Fibroblast of lung (primary cell): Measurements from ENCODE around the gene DPH6.

Source experiments
- CTCF ChIP-seq, 2 donors: IDR thresholded peaks in 1 of 2; conservative IDR thresholded peaks in 1 of 2; 1 replicate in 1 of 2; 2 replicates in 1 of 2; pipeline ENCODE4 v1.5.1; 2011 to 2012; ENCODE audit warnings: low read length in 2 of 2, control low read depth in 1 of 2, inconsistent platforms in 1 of 2, low read depth in 1 of 2, mild to moderate bottlenecking in 1 of 2
- EZH2 ChIP-seq: IDR thresholded peaks from 2 replicates; pipeline ENCODE4 v1.5.1; 2012; ENCODE audit warnings: low read length, control low read depth, mild to moderate bottlenecking; ENCODE audit errors: missing control alignments

DNA sequence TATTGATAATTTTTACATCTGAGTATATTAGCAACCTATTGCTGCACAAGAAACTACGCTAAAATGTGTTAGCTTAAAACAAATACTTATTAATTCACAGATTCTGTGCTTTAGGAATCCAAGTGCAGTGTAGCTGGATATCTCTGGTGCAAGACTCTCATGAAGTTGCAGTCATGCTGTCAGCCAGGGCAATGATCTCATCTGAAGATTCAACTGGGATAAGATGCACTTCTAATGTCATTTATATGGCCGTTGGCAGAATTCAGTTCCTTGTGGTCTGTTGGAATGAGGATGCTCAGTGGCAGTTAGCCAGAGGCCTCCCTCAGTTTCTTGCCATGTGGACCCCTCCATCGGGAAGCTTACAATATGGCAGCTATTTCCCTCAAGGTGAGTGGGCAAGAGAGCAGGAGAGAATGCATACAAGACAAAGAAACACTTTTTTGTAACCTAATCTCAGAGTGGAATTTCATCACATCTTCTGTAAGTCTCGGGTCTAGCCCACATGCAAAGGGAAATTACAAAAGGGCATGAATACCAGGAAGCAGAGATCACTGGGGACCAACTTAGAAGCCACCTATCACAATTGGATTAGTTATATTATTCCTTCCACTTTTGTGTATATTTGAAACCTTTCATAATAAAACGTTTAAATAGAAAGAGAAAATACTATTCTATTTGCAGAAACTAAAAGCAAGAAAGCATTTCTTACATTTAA lies 61.6 kb downstream of the DPH6 start:
- TF ChIP-seq CTCF (conservative IDR thresholded peaks at IDR 0.05 in 1 of 2, IDR thresholded peaks at IDR 0.05 in 1 of 2; ENCODE audit: low read depth in 1 of 2, low read length in 2 of 2) (no peak), EZH2 (no peak)
